T-helper 1 cell treated with Interleukin-12 subunit alpha and Interleukin-12 subunit beta and Interleukin-4 antibody, amounts not matched to agents 30 μg/mL and 1 μg/mL, for 36 hours (primary cell): Measurements from ENCODE around the gene CACNA1C.

ENCODE experiments used
- H3K27ac Mint-ChIP-seq: one replicate; pipeline ENCODE4 v1.8.0; 2021; ENCODE audit warnings: mild to moderate bottlenecking, mixed read lengths
- H3K27me3 Mint-ChIP-seq: one replicate; pipeline ENCODE4 v1.8.0; 2021; ENCODE audit warnings: low read depth, mixed read lengths
- H3K36me3 Mint-ChIP-seq: one replicate; pipeline ENCODE4 v1.8.0; 2021; ENCODE audit warnings: low read depth, mixed read lengths
- H3K4me1 Mint-ChIP-seq: one replicate; pipeline ENCODE4 v1.8.0; 2021; ENCODE audit warnings: low read depth, mixed read lengths
- H3K4me3 Mint-ChIP-seq: one replicate; pipeline ENCODE4 v1.8.0; 2021; ENCODE audit warnings: mild to moderate bottlenecking, moderate library complexity, mixed read lengths
- H3K9me3 Mint-ChIP-seq: one replicate; pipeline ENCODE4 v1.8.0; 2021; ENCODE audit warnings: mixed read lengths

The CACNA1C gene

DNA sequence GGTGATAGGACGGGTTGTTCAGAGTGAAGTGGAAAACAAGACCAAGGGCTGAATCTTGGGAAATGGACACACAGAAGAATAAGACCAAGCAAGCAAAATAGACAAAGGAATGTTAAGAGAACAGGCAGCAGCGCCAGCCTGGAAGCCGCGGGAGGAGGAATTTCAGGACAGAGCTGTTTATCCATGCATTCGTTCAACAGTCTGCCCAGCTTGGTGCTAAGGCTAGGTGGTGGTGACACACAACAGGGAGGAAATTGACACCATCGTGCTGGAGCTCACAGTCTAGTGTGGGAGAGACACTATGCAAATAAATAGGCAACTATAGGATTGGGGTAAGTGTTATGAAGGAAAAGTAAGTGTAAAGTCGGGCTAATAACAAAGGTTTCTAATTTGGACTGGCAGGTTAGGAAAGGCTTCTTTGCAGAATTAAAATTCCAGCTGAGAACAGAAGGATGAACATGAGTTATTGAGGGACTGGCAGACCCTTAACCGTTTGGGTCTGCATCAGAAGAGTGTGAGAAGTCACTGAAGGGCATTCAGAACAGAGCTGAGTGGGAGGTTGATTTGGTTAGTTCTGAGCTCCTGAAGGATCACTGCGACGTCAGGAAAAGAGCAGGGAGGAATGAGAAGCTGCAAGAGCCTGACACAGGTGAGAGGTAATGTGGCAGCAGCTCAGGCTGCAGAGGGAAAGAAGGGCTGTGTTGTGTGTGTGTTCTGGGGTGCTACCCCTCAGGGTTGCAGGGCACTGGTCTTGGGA, 499.4 kb downstream of the CACNA1C start:
- no peaks in the 10 kb centered on the region for H3K9me3 Mint-ChIP-seq
- H3K27ac Mint-ChIP-seq = no peak overlapping the region
- H3K36me3 Mint-ChIP-seq = no peaks in the 10 kb centered on the region
- no peaks in the 10 kb centered on the region for H3K27me3 Mint-ChIP-seq
- no peaks in the 10 kb centered on the region for H3K4me1 Mint-ChIP-seq
- no peak overlapping the region for H3K4me3 Mint-ChIP-seq

DNA sequence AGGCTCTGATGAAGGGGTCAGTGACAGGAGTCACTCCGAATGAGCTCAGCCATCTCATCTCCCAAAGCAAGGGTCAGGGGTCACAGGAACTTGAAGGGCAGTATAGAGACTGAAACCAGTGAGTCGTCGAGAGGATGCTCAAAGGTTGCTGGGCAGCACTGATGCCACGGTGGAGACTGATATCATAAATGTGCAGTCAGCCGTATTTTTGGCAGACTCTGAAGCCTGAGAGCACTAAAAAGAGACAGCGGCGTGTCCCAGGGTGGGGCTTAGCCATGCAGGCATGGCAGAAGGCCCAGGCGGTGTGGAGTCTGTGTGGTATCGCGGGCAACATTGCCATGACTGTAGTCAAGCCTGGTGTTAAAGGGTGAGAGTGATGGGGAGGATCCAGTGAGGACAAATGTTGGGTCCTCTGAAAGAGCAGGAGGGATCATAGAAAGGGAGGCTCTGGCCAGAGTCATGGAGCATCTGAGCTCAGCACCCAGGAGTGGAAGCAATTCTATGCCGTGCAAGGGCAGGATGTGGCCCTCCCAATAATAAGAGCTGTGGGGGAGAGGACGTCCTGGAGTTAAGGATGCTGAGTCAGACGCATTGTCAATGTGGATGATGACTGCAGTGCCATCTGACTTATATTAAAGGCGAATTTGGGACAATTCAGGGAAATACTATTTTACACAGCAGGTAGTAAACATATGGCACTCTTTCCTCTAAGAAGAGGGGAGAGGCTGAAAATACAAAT, 500.8 kb downstream of the CACNA1C start:
- Mint-ChIP-seq H3K27ac (no peak overlapping the region), H3K4me1 (no peaks in the 10 kb centered on the region), H3K4me3 (no peak overlapping the region), H3K9me3 (no peaks in the 10 kb centered on the region), H3K27me3 (peaks cover 10% of the 10 kb centered on the region), H3K36me3 (no peaks in the 10 kb centered on the region)

DNA sequence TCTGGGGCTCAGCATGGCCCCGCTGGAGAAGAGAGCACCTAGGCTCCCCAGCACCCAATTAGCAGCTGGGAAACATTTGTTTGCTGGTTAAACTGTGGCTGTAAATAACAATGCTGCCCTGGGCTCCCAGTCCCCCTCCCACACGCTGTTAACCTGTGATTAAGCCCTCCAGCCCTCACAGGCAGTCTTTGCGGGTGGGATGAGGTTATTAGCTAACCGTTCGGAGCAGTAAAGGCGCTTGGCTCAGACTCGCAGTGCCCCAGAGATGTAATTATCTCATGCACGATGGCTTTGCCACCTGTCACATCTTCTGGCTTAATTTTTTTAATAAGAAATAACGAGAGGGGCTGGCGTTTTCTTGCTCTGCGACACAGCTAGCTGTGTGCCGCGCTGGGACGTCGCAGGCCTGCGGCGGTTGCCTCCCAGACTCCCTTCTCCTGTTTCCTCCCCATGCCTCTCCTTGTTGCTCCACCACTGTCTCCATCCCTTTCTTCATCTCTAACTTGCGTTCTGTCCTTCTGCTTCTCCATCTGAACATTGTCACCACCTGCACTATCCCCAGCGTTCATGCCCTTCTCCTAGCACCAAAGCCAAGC, 502.8 kb downstream of the CACNA1C start:
- no peaks in the 10 kb centered on the region for H3K36me3 Mint-ChIP-seq
- no peaks in the 10 kb centered on the region for H3K9me3 Mint-ChIP-seq
- peaks cover 17% of the 10 kb centered on the region for H3K27me3 Mint-ChIP-seq
- H3K4me1 Mint-ChIP-seq = no peaks in the 10 kb centered on the region
- H3K27ac Mint-ChIP-seq = no peak overlapping the region
- no peak overlapping the region for H3K4me3 Mint-ChIP-seq

DNA sequence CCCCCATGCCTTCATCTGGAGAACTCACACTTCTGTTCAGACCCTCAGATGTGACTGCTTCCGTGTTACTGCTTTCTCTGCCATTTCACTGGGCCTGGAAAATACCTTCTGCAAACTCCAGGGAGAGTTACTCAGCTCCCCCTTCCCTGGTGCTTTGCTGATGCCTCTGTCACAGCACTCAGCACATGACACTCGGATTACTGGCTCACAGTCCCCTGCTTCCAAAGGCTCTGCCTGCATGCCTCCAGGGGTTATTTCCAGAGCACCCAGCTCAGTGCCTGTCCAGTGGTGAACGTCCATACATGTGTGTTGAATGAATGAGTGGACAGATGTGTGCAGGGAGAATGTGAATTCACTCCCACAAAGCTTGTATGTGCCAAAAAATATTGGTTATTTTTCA, 504.8 kb downstream of the CACNA1C start:
- Mint-ChIP-seq H3K4me3 (no peak overlapping the region), H3K9me3 (no peaks in the 10 kb centered on the region), H3K4me1 (no peaks in the 10 kb centered on the region)

DNA sequence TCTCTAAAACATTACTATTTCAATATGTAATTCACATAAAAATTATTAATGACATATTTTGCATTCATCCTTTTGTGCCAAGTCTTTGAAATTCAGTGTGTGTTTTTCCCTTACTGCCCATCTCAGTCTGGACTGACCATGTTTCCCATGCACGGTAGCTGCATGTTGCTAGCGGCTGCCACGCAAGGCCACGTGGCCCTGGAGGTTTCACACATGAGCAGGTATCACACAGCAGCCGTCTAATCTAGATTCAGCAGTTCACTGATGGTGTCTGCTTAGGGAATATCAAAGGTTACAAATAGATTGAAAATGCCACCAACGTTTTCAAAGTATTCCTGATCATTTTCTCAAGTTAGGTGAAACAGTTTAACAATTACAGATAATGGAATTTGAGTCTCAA, 507.1 kb downstream of the CACNA1C start:
- Mint-ChIP-seq H3K36me3 (no peaks in the 10 kb centered on the region), H3K27me3 (peaks cover 32% of the 10 kb centered on the region), H3K27ac (no peak overlapping the region), H3K9me3 (no peaks in the 10 kb centered on the region), H3K4me3 (no peak overlapping the region), H3K4me1 (no peaks in the 10 kb centered on the region)

More for the DNA sequence above, 504.8 kb downstream of the CACNA1C start:
- no peak overlapping the region for H3K27ac Mint-ChIP-seq
- H3K27me3 Mint-ChIP-seq = peaks cover 24% of the 10 kb centered on the region
- no peaks in the 10 kb centered on the region for H3K36me3 Mint-ChIP-seq

DNA sequence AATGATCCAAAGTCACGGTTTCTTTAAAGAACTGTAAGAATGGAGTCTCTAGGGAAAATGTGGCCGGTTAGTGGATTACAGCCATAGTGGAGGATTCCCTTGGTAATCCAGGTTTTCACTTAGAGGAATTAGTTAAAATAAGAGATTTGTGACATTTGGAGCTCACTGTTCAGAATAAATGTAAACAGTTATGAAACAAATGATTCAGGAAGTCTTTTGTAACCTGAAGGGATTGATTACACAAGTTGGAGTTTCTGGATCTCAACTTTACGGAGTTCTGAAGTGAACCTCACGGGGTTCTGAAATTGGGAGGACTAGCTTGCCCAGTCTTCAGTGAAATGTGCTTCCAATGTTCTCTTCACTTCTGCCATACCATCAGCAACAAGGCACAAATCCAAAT, 507.6 kb downstream of the CACNA1C start:
- Mint-ChIP-seq H3K4me1 (no peaks in the 10 kb centered on the region), H3K27me3 (peaks cover 32% of the 10 kb centered on the region), H3K36me3 (no peaks in the 10 kb centered on the region), H3K4me3 (no peak overlapping the region), H3K27ac (no peak overlapping the region), H3K9me3 (no peaks in the 10 kb centered on the region)

DNA sequence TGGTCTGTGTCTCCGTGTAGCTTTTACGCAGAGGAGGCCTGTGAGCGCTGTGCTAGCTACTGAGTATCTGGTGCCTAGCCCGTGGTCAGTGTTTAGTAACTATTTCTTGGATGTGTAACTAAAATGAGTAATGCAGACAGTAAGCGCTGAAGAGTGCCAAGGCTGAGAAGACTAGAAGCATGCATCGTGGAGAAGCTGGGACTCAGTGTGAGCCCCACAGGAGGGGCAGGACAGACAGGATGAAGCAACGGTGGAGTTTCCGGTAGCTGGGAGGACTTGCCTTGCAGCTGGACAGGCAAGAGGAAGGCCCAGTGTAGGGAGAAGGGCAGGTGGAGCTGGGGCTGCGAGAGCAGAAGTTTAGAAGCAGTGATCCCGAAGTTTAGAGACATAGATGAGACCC, 508.6 kb downstream of the CACNA1C start:
- Mint-ChIP-seq H3K27me3 (peaks cover 32% of the 10 kb centered on the region), H3K9me3 (no peaks in the 10 kb centered on the region), H3K4me1 (no peaks in the 10 kb centered on the region), H3K27ac (no peak overlapping the region), H3K4me3 (no peak overlapping the region), H3K36me3 (no peaks in the 10 kb centered on the region)

DNA sequence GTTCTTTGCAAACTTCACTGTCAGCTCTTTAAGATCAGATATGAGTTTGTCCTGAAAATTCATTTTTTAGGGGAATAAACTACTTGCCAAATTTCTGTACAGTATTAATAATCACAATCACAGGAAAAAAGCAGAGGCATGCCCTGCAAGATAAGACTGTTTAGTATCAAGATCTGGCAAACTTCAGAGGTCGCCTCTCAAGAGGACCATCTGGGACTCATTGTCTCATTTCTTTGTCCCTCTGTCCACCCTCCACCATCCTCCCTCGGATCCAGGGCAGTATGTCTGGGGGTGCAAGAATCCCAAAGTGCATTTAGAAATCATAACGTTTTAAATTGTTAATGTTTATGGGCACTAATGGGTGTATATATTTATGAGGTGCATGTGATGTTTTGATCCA, 509.6 kb downstream of the CACNA1C start:
- H3K4me3 Mint-ChIP-seq = no peak overlapping the region
- no peaks in the 10 kb centered on the region for H3K4me1 Mint-ChIP-seq
- H3K36me3 Mint-ChIP-seq = no peaks in the 10 kb centered on the region
- no peak overlapping the region for H3K27ac Mint-ChIP-seq
- no peaks in the 10 kb centered on the region for H3K9me3 Mint-ChIP-seq
- H3K27me3 Mint-ChIP-seq = peaks cover 31% of the 10 kb centered on the region

DNA sequence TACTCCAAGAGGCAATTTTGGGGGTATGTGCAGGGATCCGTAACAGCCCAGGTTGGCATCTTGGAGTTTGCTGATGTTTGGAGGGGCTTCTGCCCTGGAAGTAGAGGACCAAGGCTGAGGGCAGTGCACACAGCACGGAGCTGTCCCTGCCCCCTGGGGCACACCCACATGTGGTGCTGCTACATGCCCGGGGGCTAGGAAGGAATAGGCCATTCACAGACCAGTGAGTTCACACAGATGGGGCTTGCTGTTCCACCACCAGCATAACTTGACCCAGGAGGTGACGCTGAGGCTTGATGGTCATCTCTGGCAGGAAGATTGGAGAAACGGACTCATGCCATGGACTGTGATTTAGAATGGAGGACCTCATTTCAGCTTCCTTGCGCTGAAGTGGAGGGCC, 510.9 kb downstream of the CACNA1C start:
- H3K36me3 Mint-ChIP-seq = no peaks in the 10 kb centered on the region
- peaks cover 20% of the 10 kb centered on the region for H3K27me3 Mint-ChIP-seq
- no peaks in the 10 kb centered on the region for H3K9me3 Mint-ChIP-seq
- no peaks in the 10 kb centered on the region for H3K4me1 Mint-ChIP-seq
- no peak overlapping the region for H3K4me3 Mint-ChIP-seq
- H3K27ac Mint-ChIP-seq = no peak overlapping the region

DNA sequence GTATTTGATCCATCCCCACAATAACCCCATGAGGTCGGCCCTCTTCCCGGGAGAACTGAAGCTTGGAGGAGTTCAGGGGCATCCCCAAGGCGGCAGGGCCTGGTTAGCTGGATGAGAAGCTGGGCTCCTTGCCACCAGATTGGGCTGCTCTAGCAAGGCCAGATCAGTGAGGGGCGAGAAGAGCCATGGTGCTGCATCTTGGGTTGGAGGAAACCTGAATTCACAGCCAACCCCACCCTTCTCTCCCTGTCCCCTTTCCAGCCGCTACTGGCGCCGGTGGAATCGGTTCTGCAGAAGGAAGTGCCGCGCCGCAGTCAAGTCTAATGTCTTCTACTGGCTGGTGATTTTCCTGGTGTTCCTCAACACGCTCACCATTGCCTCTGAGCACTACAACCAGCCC, 513.4 kb downstream of the CACNA1C start:
- Mint-ChIP-seq H3K27ac (no peak overlapping the region), H3K27me3 (peaks cover 27% of the 10 kb centered on the region), H3K4me1 (no peaks in the 10 kb centered on the region), H3K36me3 (no peaks in the 10 kb centered on the region), H3K4me3 (no peak overlapping the region), H3K9me3 (no peaks in the 10 kb centered on the region)

DNA sequence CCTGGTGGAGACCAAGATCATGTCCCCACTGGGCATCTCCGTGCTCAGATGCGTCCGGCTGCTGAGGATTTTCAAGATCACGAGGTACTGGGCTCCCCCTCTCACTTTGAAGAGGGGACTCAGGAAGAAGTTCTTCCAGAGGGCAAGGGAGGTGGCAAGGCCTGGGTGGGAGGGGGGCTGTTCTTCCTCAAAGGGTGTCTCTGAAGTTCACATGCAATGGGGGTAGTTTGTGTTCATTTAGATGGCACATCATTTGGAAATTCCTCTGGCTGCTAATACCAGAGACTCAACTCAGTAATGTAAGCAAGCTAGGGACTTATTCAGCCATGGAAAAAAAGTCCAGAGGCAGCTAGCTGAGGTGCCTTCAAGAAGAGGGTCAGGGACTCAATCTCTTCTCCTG, 514.9 kb downstream of the CACNA1C start:
- H3K4me3 Mint-ChIP-seq = no peak overlapping the region

DNA sequence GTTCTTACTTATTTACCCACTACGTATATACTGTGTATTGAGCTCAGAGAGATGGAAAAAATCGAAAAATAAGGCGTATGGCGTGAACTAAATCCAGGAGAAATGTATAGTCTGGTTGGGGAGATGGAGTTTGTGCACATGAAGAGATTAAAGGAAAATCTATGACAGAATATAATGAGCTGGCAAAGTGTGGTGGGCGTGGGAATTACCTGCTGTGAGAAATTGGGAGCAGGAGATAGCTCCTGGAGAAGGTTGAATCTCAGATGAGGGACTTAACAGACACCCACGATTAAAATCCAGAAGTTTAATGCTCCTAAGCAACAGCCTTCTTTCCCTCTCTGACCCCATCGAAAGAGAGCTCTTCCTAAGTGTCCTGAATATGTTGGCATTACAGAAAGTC, 517.8 kb downstream of the CACNA1C start:
- no peaks in the 10 kb centered on the region for H3K36me3 Mint-ChIP-seq
- no peak overlapping the region for H3K4me3 Mint-ChIP-seq
- peaks cover 32% of the 10 kb centered on the region for H3K27me3 Mint-ChIP-seq
- no peaks in the 10 kb centered on the region for H3K4me1 Mint-ChIP-seq
- no peak overlapping the region for H3K27ac Mint-ChIP-seq
- no peaks in the 10 kb centered on the region for H3K9me3 Mint-ChIP-seq

More for the DNA sequence above, 514.9 kb downstream of the CACNA1C start:
- H3K4me1 Mint-ChIP-seq = no peaks in the 10 kb centered on the region
- no peaks in the 10 kb centered on the region for H3K36me3 Mint-ChIP-seq
- peaks cover 29% of the 10 kb centered on the region for H3K27me3 Mint-ChIP-seq
- no peak overlapping the region for H3K27ac Mint-ChIP-seq
- H3K9me3 Mint-ChIP-seq = no peaks in the 10 kb centered on the region

DNA sequence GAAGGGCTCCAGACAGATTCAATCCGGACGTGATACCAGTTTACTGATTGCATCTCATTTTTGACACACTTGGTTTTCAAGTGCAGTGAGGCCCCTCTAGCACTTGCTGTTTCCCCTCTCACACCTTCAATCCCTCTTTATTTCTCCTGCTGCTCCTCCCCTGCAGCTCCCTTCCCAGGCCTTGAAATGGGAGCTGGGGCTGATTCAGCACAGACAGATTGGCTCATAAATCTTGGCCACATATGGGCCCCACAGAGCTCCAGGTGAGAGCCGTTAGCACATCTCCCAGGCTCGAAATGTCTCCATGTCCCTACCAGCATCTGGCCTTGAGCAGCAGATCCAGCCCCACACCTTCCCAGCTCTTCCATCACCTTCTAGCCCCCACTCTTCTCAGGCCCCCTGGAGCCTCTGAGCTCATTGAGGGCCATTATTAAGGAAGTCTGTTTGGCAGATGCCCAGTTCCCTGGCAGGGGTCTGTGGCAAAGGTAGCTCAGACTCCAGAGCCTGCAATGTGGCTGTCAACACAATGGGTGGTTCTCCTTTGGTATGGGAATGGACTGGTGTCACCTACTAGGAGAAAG, 521.7 kb downstream of the CACNA1C start:
- Mint-ChIP-seq H3K9me3 (no peaks in the 10 kb centered on the region), H3K27me3 (peaks cover 34% of the 10 kb centered on the region), H3K4me1 (no peaks in the 10 kb centered on the region), H3K4me3 (no peak overlapping the region), H3K27ac (no peak overlapping the region), H3K36me3 (no peaks in the 10 kb centered on the region)

DNA sequence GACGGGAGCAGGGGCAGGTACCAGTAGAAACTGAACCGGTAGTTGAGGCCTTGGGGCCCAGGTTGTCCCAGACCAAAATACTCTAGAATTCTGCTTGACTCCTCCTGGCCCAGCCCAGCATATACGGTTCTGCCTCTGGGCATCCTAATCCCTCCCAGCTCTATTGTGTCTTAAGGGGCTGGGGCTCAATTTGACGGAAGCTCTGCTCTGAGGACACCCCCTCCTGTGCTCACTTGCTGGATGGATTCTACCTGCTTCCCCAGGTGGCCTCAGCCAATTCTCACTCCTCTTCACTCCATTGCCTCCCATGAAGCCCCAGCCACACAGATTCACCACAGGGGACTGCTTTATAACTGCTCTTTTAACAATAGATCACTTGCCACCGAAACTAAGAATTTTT, 522.5 kb downstream of the CACNA1C start:
- Mint-ChIP-seq H3K4me3 (no peak overlapping the region), H3K9me3 (no peaks in the 10 kb centered on the region), H3K36me3 (no peaks in the 10 kb centered on the region), H3K27me3 (peaks cover 29% of the 10 kb centered on the region), H3K27ac (no peak overlapping the region), H3K4me1 (no peaks in the 10 kb centered on the region)

DNA sequence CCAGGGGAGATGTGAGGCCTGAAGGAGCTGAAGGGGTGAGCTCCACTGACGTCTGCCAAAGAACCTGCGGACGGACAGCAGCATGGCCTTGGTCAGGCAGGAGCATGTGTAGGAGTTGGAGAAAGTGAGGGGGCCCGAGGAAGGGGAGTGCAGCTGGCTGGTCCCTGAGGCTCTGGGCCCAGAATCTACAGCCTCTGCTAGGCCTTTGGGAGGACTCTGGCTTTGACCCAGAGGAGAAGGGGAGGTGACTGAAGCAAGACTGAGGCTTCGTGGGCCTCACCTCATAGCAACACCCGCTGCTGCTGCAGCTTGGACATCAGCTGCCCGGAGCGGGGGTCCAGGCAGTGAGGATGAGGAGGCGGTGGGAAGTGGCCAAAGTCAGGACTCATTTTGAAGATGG, 525.4 kb downstream of the CACNA1C start:
- Mint-ChIP-seq H3K4me3 (no peak overlapping the region), H3K27me3 (peaks cover 23% of the 10 kb centered on the region), H3K27ac (no peak overlapping the region), H3K4me1 (no peaks in the 10 kb centered on the region), H3K9me3 (no peaks in the 10 kb centered on the region), H3K36me3 (no peaks in the 10 kb centered on the region)
